HepG2 (cell line): ENCODE results near the gene H6PD. TPM values are rescaled to one million over a fixed set of nuclear protein-coding genes. Genes with fewer than 3 reads are reported as not detected.

Source experiments
- ATAC-seq: fragments of 200-7000 bp; cut with Tn5 transposase; 3 replicates; pipeline ENCODE4 v1.9.1; 2020; ENCODE audit warnings: mild to moderate bottlenecking, moderate library complexity
- BruUV-seq: library from RNA; stranded (reverse); fragments of 400-500 nt; replicated peaks from 2 replicates; lab custom pipeline; 2021; lab: Mats Ljungman, UMichigan
- CTCF ChIA-PET: fragments of 300-600 bp; formaldehyde crosslinking; extraction: SDS; loops from one replicate; lab custom pipeline; 2021; ENCODE audit warnings: low total read pairs, inconsistent platforms, low intra/inter-chr PET ratio; lab: Yijun Ruan, JAX
- POLR2A ChIA-PET: fragments of 350-600 bp; sonication (Branson Sonifier 250); formaldehyde crosslinking; loops from one replicate; lab custom pipeline; 2020; ENCODE audit warnings: antibody characterized with exemption, inconsistent platforms; lab: Yijun Ruan, JAX
- DNase-seq: peaks from one replicate; pipeline ENCODE4 v3.0.0-alpha.2; 2015; ENCODE audit warnings: low spot score
- FAIRE-seq: peaks from 3 replicates; lab custom pipeline; 2011; peaks lifted over from hg19 to GRCh38; lab: Jason Lieb, UNC
- H2AFZ ChIP-seq: one replicate; pipeline ENCODE4 v1.6.1; 2011; ENCODE audit warnings: low read length, inconsistent platforms
- H3K27ac ChIP-seq: fragments of 300-600 bp; 3 replicates; pipeline ENCODE4 v1.8.0; 2011; ENCODE audit warnings: mixed run types, mild to moderate bottlenecking, mixed read lengths, low read length, inconsistent platforms; ENCODE audit not compliant: insufficient read depth; ENCODE audit errors: extremely low read length
- H3K27me3 ChIP-seq, 2 experiments: fragments of 200-600 bp in 1 of 2; 2 replicates in 1 of 2; 3 replicates in 1 of 2; pipeline versions ENCODE4 v1.6.0 to v1.8.0; 2011; ENCODE audit warnings: low read length in 2 of 2, mild to moderate bottlenecking in 2 of 2, moderate library complexity in 2 of 2, inconsistent platforms in 1 of 2; ENCODE audit not compliant: insufficient read depth in 2 of 2, control insufficient read depth in 1 of 2
- H3K36me3 ChIP-seq, 2 experiments: fragments of 200-600 bp in 1 of 2; replicated peaks in 1 of 2; 2 replicates in 1 of 2; 3 replicates in 1 of 2; pipeline versions ENCODE4 v1.5.1 to v1.8.0; 2011; ENCODE audit warnings: low read length in 2 of 2, inconsistent platforms in 1 of 2; ENCODE audit not compliant: insufficient read depth in 2 of 2, control insufficient read depth in 1 of 2
- H3K4me1 ChIP-seq: 2 replicates; pipeline ENCODE4 v1.5.1; 2012; ENCODE audit warnings: low read length, inconsistent platforms; ENCODE audit not compliant: insufficient read depth
- H3K4me2 ChIP-seq: 2 replicates; pipeline ENCODE4 v1.6.0; 2011; ENCODE audit warnings: low read depth, low read length, inconsistent platforms
- H3K4me3 ChIP-seq, 3 experiments: fragments of 200-600 bp in 1 of 3; sonication (generic), shearing (Covaris generic) in 1 of 3; replicated peaks in 1 of 3; 2 replicates each; pipeline ENCODE4 v1.5.1; 2011 to 2016; ENCODE audit warnings: low read length in 3 of 3, inconsistent platforms in 2 of 3, low read depth in 2 of 3, mild to moderate bottlenecking in 2 of 3, control low read depth in 1 of 3, mixed read lengths in 1 of 3; ENCODE audit not compliant: insufficient read depth in 1 of 3
- H3K79me2 ChIP-seq: one replicate; pipeline ENCODE4 v1.6.1; 2011; ENCODE audit warnings: low read length, inconsistent platforms; ENCODE audit not compliant: insufficient read depth
- H3K9ac ChIP-seq: 2 replicates; pipeline ENCODE4 v1.6.0; 2011; ENCODE audit warnings: mild to moderate bottlenecking, low read depth, low read length, inconsistent platforms; ENCODE audit not compliant: insufficient read depth
- H3K9me3 ChIP-seq: 2 replicates; pipeline ENCODE4 v1.5.1; 2012; ENCODE audit warnings: mild to moderate bottlenecking, low read length
- H4K20me1 ChIP-seq: 2 replicates; pipeline ENCODE4 v1.6.0; 2011; ENCODE audit warnings: inconsistent platforms, mild to moderate bottlenecking, low read length, moderate library complexity; ENCODE audit not compliant: insufficient read depth
- FOXJ3 ChIP-seq: sonication (generic); formaldehyde crosslinking; IDR thresholded peaks from 2 replicates; pipeline ENCODE4 v1.4.0; 2020; ENCODE audit warnings: missing genetic modification reagents, mild to moderate bottlenecking, borderline replicate concordance
- PAWR ChIP-seq: sonication (generic); formaldehyde crosslinking; IDR thresholded peaks from 2 replicates; pipeline ENCODE4 v1.4.0; 2020; ENCODE audit warnings: missing genetic modification reagents, mild to moderate bottlenecking, borderline replicate concordance
- ZBTB38 ChIP-seq: sonication (generic); formaldehyde crosslinking; IDR thresholded peaks from 2 replicates; pipeline ENCODE4 v1.5.1; 2020; ENCODE audit warnings: mild to moderate bottlenecking, missing genetic modification reagents
- WGBS: methylation state at CpG from one replicate; pipeline ENCODE4 v1.1.6; 2017; ENCODE audit warnings: low lambda C conversion rate; 5-methylcytosine and 5-hydroxymethylcytosine counted together
- in situ Hi-C: cut with HindIII; loops from 2 replicates; pipeline ENCODE4 v1.10.0; 2017; ENCODE audit warnings: low pct_unique_long_range_greater_than_20kb; ENCODE audit not compliant: extremely low pct_ligation_motif_present
- intact Hi-C: fragments of 100-400 bp; cut with micrococcal nuclease; formaldehyde crosslinking; loops from one replicate; pipeline ENCODE4 v1.10.0; 2022; ENCODE audit not compliant: unreplicated experiment
- polyA plus RNA-seq, 8 experiments: library from polyadenylated mRNA; depleted of rRNA in 3 of 8; stranded (reverse) in 7 of 8; unstranded in 1 of 8; fragments of >200 nt; fragmentation: Illumina TruSeq in 4 of 8; extraction: Trizol in 4 of 8; gene quantifications; 2 replicates each; pipeline versions ENCODE4 v1.2.1 to v1.2.3, GENCODE V29; 2011 to 2016; ENCODE audit warnings: low read depth in 4 of 8, missing spikeins in 1 of 8, mixed read lengths in 1 of 8; ENCODE audit not compliant: insufficient read depth in 1 of 8
- total RNA-seq, 5 experiments: library from RNA; depleted of rRNA; stranded (reverse); fragments of >200 nt; fragmentation: Illumina TruSeq; extraction: Trizol; gene quantifications; 2 replicates each; pipeline ENCODE4 v1.2.3, GENCODE V29; 2016; ENCODE audit warnings: low read depth in 1 of 5
- TF ChIP-seq, protein P1 (sequence below): sonication (generic); formaldehyde crosslinking; IDR thresholded peaks from 2 replicates; pipeline ENCODE4 v1.9.0; 2022; ENCODE audit warnings: missing genetic modification reagents, mild to moderate bottlenecking, borderline replicate concordance
- TF ChIP-seq, protein P2 (sequence below): sonication (generic); formaldehyde crosslinking; IDR thresholded peaks from 2 replicates; pipeline ENCODE4 v1.4.0; 2020; ENCODE audit warnings: missing genetic modification reagents
- TF ChIP-seq, protein P3 (sequence below): IDR thresholded peaks from 2 replicates; pipeline ENCODE4 v1.4.0; 2020; ENCODE audit warnings: mild to moderate bottlenecking, missing genetic modification reagents

H6PD gene
- total and polyA plus RNA-seq, 2 of the 13 experiments (the other 11 are each of a cell fraction or from before 2014, with no cell fraction given): 9.3 to 14.1 TPM

DNA sequence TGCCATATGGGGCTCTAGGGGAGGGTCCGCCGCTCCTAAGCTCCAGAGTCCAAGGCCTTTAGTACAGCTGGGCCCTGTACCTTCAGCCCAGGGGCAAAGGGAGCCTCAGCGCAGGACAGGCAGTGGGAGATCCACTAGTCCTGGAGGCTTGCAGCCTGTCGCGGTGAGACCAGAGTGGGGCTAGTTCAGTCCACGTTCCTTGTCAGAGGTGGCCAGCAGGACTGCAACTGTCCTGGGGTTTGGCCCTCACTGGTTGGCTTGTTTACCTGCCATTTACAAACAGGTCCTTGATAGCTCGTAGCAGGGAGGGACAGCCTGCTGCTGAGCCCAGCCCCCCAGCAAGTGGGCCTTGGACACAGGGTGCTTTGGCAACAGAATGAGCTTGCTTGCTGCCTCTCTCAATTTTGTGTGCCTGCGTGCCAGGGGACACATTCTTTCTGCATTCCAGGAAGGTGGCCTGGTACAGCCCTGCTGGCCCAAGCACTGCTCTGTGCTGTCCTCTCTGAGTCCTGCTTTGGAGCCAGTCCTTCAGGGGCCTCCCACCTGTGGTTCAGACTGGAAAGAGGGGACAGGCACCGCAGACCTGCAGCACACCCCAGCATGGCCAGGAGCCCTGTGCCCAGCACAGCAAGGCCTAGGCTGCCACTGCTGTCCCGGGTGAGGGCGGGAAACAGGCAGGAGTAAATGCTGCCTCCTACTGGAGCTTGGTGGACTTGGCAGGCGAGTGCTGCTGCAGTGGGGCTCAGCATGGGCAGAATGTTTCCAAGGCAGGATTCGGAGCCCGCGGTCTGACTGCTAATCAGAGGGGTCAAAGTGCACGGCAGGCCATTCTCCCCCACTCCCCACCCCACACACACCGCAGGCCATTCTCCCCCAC is 15.2 kb downstream of the H6PD start (continued):
- no peak for TF ChIP-seq PAWR (CRISPR knock-in tag)
- TF ChIP-seq ZBTB38 (CRISPR knock-in tag): peak; percentile 83; the same call in 1 of the 2 replicates
- no peak for TF ChIP-seq FOXJ3 (CRISPR knock-in tag)

DNA sequence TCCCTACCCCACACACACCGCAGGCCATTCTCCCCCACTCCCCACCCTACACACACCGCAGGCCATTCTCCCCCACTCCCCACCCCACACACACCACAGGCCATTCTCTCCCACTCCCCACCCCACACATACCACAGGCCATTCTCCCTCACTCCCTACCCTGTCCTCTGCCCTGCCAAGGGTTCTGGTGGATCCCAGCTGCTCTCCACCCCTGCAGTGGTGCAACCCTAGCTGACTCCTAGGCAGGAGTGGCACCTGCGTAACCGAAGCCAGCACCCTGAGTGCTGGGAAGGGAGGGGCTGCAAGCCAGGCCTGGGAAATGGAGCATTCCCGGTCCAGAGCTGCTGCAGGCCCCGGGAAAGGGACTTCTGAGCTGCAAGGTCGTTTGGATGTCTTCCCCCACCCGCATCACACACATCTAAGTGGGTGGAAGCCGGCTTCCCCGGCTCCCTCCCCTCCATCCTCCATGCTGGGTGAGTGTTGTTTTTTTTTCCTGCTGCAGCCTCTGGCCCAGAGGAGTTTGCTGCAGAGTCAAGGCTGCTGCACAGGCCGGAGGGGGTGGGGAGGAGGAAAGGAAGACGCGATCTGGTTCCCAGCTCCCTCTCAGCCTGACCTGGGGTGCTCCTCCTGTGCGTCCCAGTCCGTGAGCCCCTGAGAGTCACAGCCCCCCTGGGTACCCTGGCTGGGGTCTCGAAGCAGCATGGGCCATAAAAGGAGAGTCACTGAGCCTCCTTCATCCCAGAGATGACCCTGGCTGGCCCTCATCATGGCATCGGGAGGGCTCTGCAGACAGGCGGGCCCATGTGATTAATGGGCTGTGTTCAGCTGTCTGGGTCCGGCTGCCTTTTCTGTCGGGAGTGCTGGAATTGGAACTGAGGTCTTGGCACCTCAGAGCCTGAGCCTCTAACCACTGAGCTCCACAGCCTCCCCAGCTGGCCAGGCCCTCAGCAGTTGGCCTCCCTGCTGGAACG is 16.1 kb downstream of the H6PD start:
- 29% methylated on average over 14 of the region's 21 CpGs for WGBS
- intact Hi-C loops: no loop called here
- in situ Hi-C loops: no loop called here
- H3K27me3 ChIP-seq: no peaks in the 10 kb centered on the region
- peaks cover 55% of the 10 kb centered on the region for H3K4me1 ChIP-seq
- no peaks in the 10 kb centered on the region for H3K9me3 ChIP-seq
- peak; percentile 67 for FAIRE-seq
- H3K36me3 ChIP-seq: no peaks in the 10 kb centered on the region; a peak in 1 of 5 replicates
- CTCF ChIA-PET: interaction anchor here (1.8 kb wide), 1 partner anchor 17 kb away, joined by 5 read pairs; no protein-coding TSS in a partner anchor
- peaks cover 6% of the 10 kb centered on the region for H3K79me2 ChIP-seq
- POLR2A ChIA-PET: interaction anchor here (0.7 to 7.0 kb wide), 19 partner anchors 8 to 240 kb away, joined by 3 to 303 read pairs (median 6); partner anchors contain the start of genes GPR157 and H6PD
- DNase-seq: peak; percentile 61
- H4K20me1 ChIP-seq: no peaks in the 10 kb centered on the region
- no TSS peak for BruUV-seq
- peak overlapping the region; percentile 79 for H3K4me2 ChIP-seq
- H3K27ac ChIP-seq: peak overlapping the region; percentile 86
- H2AFZ ChIP-seq: no peak overlapping the region
- H3K9ac ChIP-seq: peak overlapping the region; percentile 55
- ATAC-seq: peak; percentile 69
- peak overlapping the region; percentile 46 to 74 (median 52); a peak in 5 of 6 replicates for H3K4me3 ChIP-seq
- TF ChIP-seq, protein P1, sequence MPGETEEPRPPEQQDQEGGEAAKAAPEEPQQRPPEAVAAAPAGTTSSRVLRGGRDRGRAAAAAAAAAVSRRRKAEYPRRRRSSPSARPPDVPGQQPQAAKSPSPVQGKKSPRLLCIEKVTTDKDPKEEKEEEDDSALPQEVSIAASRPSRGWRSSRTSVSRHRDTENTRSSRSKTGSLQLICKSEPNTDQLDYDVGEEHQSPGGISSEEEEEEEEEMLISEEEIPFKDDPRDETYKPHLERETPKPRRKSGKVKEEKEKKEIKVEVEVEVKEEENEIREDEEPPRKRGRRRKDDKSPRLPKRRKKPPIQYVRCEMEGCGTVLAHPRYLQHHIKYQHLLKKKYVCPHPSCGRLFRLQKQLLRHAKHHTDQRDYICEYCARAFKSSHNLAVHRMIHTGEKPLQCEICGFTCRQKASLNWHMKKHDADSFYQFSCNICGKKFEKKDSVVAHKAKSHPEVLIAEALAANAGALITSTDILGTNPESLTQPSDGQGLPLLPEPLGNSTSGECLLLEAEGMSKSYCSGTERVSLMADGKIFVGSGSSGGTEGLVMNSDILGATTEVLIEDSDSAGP (CRISPR knock-in tag): peak; percentile 20; the same call in 1 of the 2 replicates
- TF ChIP-seq, protein P2, sequence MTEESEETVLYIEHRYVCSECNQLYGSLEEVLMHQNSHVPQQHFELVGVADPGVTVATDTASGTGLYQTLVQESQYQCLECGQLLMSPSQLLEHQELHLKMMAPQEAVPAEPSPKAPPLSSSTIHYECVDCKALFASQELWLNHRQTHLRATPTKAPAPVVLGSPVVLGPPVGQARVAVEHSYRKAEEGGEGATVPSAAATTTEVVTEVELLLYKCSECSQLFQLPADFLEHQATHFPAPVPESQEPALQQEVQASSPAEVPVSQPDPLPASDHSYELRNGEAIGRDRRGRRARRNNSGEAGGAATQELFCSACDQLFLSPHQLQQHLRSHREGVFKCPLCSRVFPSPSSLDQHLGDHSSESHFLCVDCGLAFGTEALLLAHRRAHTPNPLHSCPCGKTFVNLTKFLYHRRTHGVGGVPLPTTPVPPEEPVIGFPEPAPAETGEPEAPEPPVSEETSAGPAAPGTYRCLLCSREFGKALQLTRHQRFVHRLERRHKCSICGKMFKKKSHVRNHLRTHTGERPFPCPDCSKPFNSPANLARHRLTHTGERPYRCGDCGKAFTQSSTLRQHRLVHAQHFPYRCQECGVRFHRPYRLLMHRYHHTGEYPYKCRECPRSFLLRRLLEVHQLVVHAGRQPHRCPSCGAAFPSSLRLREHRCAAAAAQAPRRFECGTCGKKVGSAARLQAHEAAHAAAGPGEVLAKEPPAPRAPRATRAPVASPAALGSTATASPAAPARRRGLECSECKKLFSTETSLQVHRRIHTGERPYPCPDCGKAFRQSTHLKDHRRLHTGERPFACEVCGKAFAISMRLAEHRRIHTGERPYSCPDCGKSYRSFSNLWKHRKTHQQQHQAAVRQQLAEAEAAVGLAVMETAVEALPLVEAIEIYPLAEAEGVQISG (CRISPR knock-in tag): peak; percentile 25
- TF ChIP-seq, protein P3, sequence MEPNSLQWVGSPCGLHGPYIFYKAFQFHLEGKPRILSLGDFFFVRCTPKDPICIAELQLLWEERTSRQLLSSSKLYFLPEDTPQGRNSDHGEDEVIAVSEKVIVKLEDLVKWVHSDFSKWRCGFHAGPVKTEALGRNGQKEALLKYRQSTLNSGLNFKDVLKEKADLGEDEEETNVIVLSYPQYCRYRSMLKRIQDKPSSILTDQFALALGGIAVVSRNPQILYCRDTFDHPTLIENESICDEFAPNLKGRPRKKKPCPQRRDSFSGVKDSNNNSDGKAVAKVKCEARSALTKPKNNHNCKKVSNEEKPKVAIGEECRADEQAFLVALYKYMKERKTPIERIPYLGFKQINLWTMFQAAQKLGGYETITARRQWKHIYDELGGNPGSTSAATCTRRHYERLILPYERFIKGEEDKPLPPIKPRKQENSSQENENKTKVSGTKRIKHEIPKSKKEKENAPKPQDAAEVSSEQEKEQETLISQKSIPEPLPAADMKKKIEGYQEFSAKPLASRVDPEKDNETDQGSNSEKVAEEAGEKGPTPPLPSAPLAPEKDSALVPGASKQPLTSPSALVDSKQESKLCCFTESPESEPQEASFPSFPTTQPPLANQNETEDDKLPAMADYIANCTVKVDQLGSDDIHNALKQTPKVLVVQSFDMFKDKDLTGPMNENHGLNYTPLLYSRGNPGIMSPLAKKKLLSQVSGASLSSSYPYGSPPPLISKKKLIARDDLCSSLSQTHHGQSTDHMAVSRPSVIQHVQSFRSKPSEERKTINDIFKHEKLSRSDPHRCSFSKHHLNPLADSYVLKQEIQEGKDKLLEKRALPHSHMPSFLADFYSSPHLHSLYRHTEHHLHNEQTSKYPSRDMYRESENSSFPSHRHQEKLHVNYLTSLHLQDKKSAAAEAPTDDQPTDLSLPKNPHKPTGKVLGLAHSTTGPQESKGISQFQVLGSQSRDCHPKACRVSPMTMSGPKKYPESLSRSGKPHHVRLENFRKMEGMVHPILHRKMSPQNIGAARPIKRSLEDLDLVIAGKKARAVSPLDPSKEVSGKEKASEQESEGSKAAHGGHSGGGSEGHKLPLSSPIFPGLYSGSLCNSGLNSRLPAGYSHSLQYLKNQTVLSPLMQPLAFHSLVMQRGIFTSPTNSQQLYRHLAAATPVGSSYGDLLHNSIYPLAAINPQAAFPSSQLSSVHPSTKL: no peak
